Fibroblast of mammary gland (primary cell): ENCODE results near the gene CA14.
"Not testable (repeated sequence)": the region's sequence is repeated elsewhere in the genome, so short reads cannot be mapped to it uniquely, and the experiment has no call there.

Source experiments
- DNase-seq: peaks from one replicate; pipeline ENCODE4 v3.0.0-alpha.2; 2010; ENCODE audit warnings: low read depth
- H3K4me3 ChIP-seq: 2 replicates; pipeline ENCODE4 v1.5.1; 2011; ENCODE audit warnings: low read depth, mild to moderate bottlenecking, low read length, moderate library complexity; ENCODE audit not compliant: control insufficient read depth
- TF ChIP-seq, protein P1 (sequence below): conservative IDR thresholded peaks from 2 replicates; pipeline ENCODE4 v1.5.1; 2011; ENCODE audit warnings: low read depth, low read length, inconsistent platforms; ENCODE audit not compliant: control insufficient read depth, insufficient read depth

CA14 gene

DNA sequence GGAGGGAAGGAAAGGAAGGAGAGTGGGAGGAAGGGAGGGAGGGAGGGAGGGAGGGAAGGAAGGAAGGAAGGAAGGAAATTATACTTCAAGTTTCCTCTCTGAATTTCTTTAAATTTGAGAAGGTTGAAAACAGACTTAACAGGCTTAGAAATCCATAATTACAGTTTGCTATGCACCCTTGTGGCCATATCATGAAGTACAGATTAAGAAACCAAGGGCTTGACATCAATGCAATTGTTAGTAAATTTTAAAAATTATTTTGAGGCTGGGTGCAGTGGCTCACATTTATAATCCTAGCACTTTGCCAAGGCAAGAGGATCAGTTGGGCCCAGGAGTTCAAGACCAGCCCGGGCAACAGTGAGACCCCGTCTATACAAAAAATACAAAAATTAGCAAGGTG, 36.0 kb upstream of the CA14 start:
- no peak overlapping the region for H3K4me3 ChIP-seq
- peak; percentile 41 for DNase-seq
- TF ChIP-seq, protein P1, sequence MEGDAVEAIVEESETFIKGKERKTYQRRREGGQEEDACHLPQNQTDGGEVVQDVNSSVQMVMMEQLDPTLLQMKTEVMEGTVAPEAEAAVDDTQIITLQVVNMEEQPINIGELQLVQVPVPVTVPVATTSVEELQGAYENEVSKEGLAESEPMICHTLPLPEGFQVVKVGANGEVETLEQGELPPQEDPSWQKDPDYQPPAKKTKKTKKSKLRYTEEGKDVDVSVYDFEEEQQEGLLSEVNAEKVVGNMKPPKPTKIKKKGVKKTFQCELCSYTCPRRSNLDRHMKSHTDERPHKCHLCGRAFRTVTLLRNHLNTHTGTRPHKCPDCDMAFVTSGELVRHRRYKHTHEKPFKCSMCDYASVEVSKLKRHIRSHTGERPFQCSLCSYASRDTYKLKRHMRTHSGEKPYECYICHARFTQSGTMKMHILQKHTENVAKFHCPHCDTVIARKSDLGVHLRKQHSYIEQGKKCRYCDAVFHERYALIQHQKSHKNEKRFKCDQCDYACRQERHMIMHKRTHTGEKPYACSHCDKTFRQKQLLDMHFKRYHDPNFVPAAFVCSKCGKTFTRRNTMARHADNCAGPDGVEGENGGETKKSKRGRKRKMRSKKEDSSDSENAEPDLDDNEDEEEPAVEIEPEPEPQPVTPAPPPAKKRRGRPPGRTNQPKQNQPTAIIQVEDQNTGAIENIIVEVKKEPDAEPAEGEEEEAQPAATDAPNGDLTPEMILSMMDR = peak; percentile 60

DNA sequence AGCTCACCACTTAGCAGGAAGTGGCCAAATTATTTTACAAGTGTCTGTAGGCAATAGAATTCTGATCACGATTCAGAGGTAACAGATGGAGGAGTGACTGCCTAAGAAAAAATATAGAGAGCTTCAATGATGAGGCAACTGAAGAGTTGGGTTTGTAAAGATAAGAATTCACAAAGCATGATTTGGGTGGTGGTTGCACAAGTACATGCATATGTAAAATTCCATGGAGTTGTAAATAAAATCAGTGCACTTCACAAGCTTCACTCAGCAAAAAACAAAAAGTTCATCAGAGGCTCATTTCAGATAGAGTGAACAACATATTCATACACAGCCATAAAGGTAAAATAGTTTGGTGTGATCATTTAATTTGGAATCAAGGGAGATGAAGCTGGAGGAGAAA, 32.6 kb upstream of the CA14 start:
- TF ChIP-seq, protein P1 = no peak
- DNase-seq = no peak
- no peak overlapping the region for H3K4me3 ChIP-seq

DNA sequence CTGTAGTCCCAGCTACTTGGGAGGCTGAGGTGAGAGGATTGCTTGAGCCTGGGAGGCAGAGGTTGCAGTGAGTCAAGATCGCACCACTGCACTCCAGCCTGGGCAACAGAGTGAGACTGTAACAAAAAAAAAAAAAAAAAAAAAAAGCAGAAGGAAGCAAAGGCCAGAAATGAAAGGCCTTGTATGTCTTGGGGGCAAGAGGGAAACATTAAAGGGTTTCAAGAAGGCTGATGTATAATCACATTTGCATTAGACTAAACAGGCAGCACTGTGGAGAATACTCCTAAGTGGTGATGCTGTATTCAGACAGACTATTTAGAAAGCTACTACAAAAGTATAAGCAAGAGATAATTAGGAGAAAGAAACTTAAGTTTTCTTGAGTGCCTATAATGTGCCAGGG, 32.0 kb upstream of the CA14 start:
- TF ChIP-seq, protein P1 = no peak
- no peak overlapping the region for H3K4me3 ChIP-seq
- no peak for DNase-seq

DNA sequence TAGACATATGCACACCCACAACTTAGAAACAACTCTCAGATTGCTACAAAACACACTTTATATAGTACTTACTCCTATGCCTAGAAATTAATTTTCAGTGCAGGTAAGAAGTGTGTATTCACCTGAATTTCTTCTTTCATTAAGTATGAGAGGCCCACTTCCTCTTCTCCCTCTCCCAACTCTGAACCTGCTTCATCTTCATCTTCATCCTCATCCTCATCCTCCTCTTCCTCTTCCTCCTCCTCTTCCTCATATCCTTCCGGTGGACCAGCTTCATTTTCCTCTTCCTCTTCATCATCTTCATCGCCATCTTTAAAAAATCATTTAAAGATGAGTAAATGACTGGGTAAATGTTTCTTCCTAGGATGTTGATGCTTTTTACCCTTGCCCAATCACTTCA, 31.1 kb upstream of the CA14 start:
- H3K4me3 ChIP-seq = no peak overlapping the region
- TF ChIP-seq, protein P1 = no peak
- no peak for DNase-seq

DNA sequence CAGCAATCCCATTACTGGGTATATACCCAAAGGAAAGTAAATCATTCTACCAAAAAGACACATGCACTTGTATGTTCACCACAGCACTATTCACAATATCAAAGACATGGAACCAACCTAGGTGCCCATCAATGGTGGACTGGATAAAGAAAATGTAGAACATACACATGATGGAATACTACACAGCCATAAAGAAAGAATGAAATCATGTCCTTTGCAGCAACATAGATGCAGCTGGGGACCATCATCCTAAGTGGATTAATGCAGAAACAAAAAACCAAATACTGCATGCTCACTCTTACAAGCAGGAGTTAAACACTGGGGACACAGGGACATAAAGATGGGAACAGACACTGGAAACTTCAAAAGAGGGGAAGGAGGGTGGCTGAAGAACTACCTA, 30.3 kb upstream of the CA14 start:
- TF ChIP-seq, protein P1 = no peak
- H3K4me3 ChIP-seq = no peak overlapping the region
- no peak for DNase-seq

DNA sequence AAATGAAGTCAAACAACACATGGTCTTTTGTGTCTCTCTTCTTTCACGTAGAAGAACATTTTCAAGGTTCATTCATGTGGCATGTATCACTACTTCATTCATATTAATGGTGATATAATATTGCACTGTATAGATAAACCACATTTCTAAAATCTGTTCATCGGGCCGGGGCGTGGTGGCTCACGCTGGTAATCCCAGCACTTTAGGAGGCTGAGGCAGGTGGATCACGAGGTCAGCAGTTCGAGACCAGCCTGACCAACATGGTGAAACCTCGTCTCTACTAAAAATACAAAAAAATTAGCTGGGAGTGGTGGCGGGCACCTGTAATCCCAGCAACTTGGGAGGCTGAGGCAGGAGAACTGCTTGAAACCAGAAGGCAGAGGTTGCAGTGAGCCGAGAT, 29.3 kb upstream of the CA14 start:
- not testable (repeated sequence) for DNase-seq, H3K4me3 ChIP-seq

DNA sequence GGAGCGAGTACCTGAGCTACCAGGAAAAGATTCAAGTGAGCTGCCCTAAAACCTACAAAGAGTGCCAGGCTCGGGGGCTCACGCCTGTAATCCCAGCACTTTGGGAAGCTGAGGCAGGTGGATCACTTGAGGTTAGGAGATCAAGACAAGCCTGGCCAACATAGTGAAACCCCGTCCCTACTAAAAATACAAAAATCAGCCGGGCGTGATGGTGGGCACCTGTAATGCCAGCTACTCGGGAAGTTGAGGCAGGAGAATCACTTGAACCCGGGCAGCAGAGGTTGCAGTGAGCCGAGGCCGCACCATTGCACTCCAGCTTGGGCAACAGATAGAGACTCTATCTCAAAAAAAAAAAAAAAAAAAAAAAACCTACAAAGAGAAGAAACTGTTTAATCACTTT, 24.7 kb upstream of the CA14 start:
- not testable (repeated sequence) for H3K4me3 ChIP-seq, DNase-seq

DNA sequence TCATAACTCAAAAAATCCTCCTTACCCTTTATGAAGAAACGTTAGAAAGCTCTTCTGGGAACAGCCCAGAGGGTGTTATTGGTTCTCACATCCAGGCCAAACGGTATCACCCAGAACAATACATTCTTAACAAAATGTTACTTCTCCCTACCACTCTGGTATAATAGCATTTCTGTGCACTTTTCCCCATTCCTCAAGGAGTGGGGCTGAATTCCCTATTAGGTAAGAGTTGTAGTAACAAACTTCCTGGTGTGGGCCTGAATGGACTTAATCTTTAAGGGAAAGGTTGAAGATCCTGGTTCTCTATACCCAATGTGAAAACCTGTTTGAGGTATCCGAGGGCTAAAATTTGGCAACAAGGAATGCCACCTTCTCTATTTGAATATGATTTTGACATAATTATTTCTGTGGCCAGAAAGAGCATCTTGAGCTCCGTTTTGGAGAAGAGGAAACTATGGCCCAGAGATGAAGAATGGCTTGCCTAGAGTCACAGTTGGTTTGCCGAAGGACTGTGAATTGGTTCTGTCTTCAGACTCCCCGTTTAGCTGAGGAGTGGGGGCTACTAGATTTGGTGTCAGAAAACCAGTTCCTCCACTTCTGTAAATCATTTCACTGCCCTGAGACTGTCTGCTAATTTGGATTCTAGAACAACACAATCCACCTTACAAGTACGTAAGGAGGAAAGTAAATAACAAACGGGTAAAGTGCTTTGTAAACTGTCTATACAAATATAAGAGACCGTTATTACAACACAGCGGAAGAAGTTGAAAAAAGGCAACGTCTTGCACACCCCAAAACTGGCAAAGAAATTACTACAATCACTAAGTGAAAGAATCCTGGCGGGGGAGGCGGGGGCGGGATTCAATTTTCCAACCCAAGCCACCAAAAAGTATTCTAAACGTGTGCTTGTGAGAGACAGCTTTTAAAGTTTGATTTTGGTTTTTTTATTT, 23.9 kb upstream of the CA14 start:
- peak; percentile 40 for DNase-seq
- TF ChIP-seq, protein P1 = no peak
- peak overlapping the region; percentile 67 for H3K4me3 ChIP-seq
